H1 (cell line): ENCODE data around the gene DUSP9. TPM values are rescaled to one million over a fixed set of nuclear protein-coding genes. Genes with fewer than 3 reads are reported as not detected.

Experiments
- HDAC6 ChIP-seq: IDR thresholded peaks from one replicate; pipeline ENCODE4 v1.7.1; 2012; ENCODE audit warnings: low read depth, mild to moderate bottlenecking, inconsistent platforms, low read length, moderate library complexity
- SRF ChIP-seq: IDR thresholded peaks from 2 replicates; pipeline ENCODE4 v1.6.1; 2011; ENCODE audit warnings: mild to moderate bottlenecking, low read depth, low read length, moderate library complexity
- polyA plus RNA-seq, 7 experiments: library from polyadenylated mRNA; depleted of rRNA in 3 of 7; stranded (reverse) in 5 of 7; unstranded in 2 of 7; fragments of >200 nt in 5 of 7; fragments of 200-250 nt in 2 of 7; gene quantifications; 1 replicate in 5 of 7; 2 replicates in 1 of 7; 4 replicates in 1 of 7; pipeline versions ENCODE4 v1.2.1 to v1.2.3, GENCODE V29; 2011 to 2013; ENCODE audit warnings: missing spikeins in 2 of 7, mixed read lengths in 2 of 7
- total RNA-seq: library from RNA; stranded (reverse); fragmentation: NEBNext Ultra II Directional; extraction: Animal tissue kit (Norgen Biotek cat#: 25700); gene quantifications from 2 replicates; pipeline ENCODE4 v1.2.1, GENCODE V29; 2021

Gene DUSP9
- total and polyA plus RNA-seq, 2 of the 8 experiments (the other 6 are each of a cell fraction or from before 2014, with no cell fraction given): 0.80 to 1.1 TPM

- TF ChIP-seq HDAC6: no peak
- no peak for TF ChIP-seq SRF
Observed at GRCh38 chrX:153648358-153649177, 1.6 kb downstream of the DUSP9 start (continued).
